HCT116 (cell line): Measurements from ENCODE around the gene BIRC6. TPM values are rescaled to one million over a fixed set of nuclear protein-coding genes. Genes with fewer than 3 reads are reported as not detected.

Experiments
- ATAC-seq: fragments of 200-7000 bp; cut with Tn5 transposase; 2 replicates; pipeline ENCODE4 v1.9.1; 2020; ENCODE audit warnings: mild to moderate bottlenecking, moderate library complexity
- BruUV-seq: library from RNA; stranded (reverse); fragments of 400-500 nt; replicated peaks from 2 replicates; lab custom pipeline; 2021; lab: Mats Ljungman, UMichigan
- CTCF ChIA-PET: fragments of 300-600 bp; sonication (Branson Sonifier 250); formaldehyde crosslinking; loops from one replicate; lab custom pipeline; 2021; ENCODE audit warnings: antibody characterized with exemption; lab: Charles Lee
- POLR2A ChIA-PET: fragments of 300-600, 350-600 bp; sonication (Branson Sonifier 250); formaldehyde crosslinking; loops from one replicate; lab custom pipeline; 2021; ENCODE audit warnings: antibody characterized with exemption; lab: Charles Lee
- RAD21 ChIA-PET, 2 experiments: fragments of 300-600 bp; sonication (Branson Sonifier 250); formaldehyde crosslinking; loops; one replicate each; lab custom pipeline; 2023; ENCODE audit warnings: low total read pairs in 2 of 2; ENCODE audit not compliant: uncharacterized antibody in 2 of 2, unreplicated experiment in 2 of 2, low non-redundant PET in 1 of 2; lab: Charles Lee
- DNase-seq: peaks from one replicate; pipeline ENCODE4 v3.0.0-alpha.2; 2010; ENCODE audit warnings: low read depth, low spot score
- H2AFZ ChIP-seq: fragments of 200-600 bp; shearing (Covaris generic), sonication (generic); 2 replicates; pipeline ENCODE4 v1.6.1; 2017; ENCODE audit warnings: low read depth, mixed run types, mixed read lengths, antibody characterized with exemption, low read length; ENCODE audit not compliant: poor library complexity, severe bottlenecking
- H3K27ac ChIP-seq: 2 replicates; pipeline ENCODE4 v1.5.1; 2012; ENCODE audit warnings: low read depth, low read length
- H3K27me3 ChIP-seq: fragments of 200-600 bp; sonication (generic); 2 replicates; pipeline ENCODE4 v1.6.1; 2016; ENCODE audit warnings: mixed run types, low read length, mixed read lengths; ENCODE audit not compliant: insufficient read depth
- H3K36me3 ChIP-seq, 2 experiments: fragments of 200-500 bp in 1 of 2; fragments of 200-600 bp in 1 of 2; sonication (Bioruptor generic) in 1 of 2; sonication (generic) in 1 of 2; 2 replicates each; pipeline versions ENCODE4 v1.5.1 to v1.6.1; 2014 to 2016; ENCODE audit warnings: low read length in 2 of 2, inconsistent platforms in 1 of 2, mixed read lengths in 1 of 2, mixed run types in 1 of 2; ENCODE audit not compliant: insufficient read depth in 2 of 2, control insufficient read depth in 1 of 2
- H3K4me1 ChIP-seq, 2 experiments: fragments of 200-600 bp in 1 of 2; sonication (generic) in 1 of 2; 2 replicates each; pipeline versions ENCODE4 v1.5.1 to v1.6.1; 2012 to 2017; ENCODE audit warnings: low read length in 2 of 2, inconsistent platforms in 1 of 2, mild to moderate bottlenecking in 1 of 2, mixed read lengths in 1 of 2, mixed run types in 1 of 2, moderate library complexity in 1 of 2; ENCODE audit not compliant: insufficient read depth in 2 of 2, control insufficient read depth in 1 of 2
- H3K4me2 ChIP-seq: fragments of 200-600 bp; sonication (generic); 2 replicates; pipeline ENCODE4 v1.6.1; 2017; ENCODE audit warnings: mixed run types, low read length, mixed read lengths
- H3K4me3 ChIP-seq, 2 experiments: fragments of 200-600 bp in 1 of 2; sonication (generic) in 1 of 2; replicated peaks in 1 of 2; 2 replicates each; pipeline ENCODE4 v1.5.1; 2011 to 2016; ENCODE audit warnings: low read length in 2 of 2, control low read depth in 1 of 2, low read depth in 1 of 2, mild to moderate bottlenecking in 1 of 2, mixed read lengths in 1 of 2, mixed run types in 1 of 2
- H3K79me2 ChIP-seq: fragments of 200-600 bp; sonication (generic); 2 replicates; pipeline ENCODE4 v1.6.1; 2017; ENCODE audit warnings: mild to moderate bottlenecking, mixed run types, low read length, moderate library complexity, mixed read lengths; ENCODE audit not compliant: insufficient read depth
- H3K9ac ChIP-seq: fragments of 200-600 bp; sonication (generic); 2 replicates; pipeline ENCODE4 v1.6.1; 2016; ENCODE audit warnings: low read length, mixed read lengths
- H3K9me2 ChIP-seq: fragments of 200-600 bp; sonication (generic), shearing (Covaris generic); 2 replicates; pipeline ENCODE4 v1.6.1; 2017; ENCODE audit warnings: mixed run types, mild to moderate bottlenecking, moderate library complexity; ENCODE audit not compliant: insufficient read depth
- H3K9me3 ChIP-seq, 2 experiments: fragments of 200-500 bp in 1 of 2; fragments of 200-600 bp in 1 of 2; sonication (Bioruptor generic) in 1 of 2; sonication (generic) in 1 of 2; 2 replicates each; pipeline ENCODE4 v1.6.1; 2014 to 2017; ENCODE audit warnings: low read length in 2 of 2, mixed read lengths in 2 of 2, inconsistent platforms in 1 of 2, low read depth in 1 of 2, mild to moderate bottlenecking in 1 of 2, mixed run types in 1 of 2, moderate library complexity in 1 of 2; ENCODE audit not compliant: control insufficient read depth in 1 of 2, insufficient read depth in 1 of 2
- H4K20me1 ChIP-seq: fragments of 200-600 bp; sonication (generic), shearing (Covaris generic); 2 replicates; pipeline ENCODE4 v1.6.1; 2017; ENCODE audit warnings: mixed run types, mild to moderate bottlenecking, moderate library complexity; ENCODE audit not compliant: insufficient read depth
- CBX3 ChIP-seq: IDR thresholded peaks from 2 replicates; pipeline ENCODE4 v1.6.1; 2012; ENCODE audit warnings: low read depth
- CEBPB ChIP-seq: IDR thresholded peaks from 2 replicates; pipeline ENCODE4 v1.6.1; 2012; ENCODE audit warnings: low read depth
- EGR1 ChIP-seq: IDR thresholded peaks from 2 replicates; pipeline ENCODE4 v1.6.1; 2012; ENCODE audit warnings: low read depth
- ELF1 ChIP-seq: IDR thresholded peaks from 2 replicates; pipeline ENCODE4 v1.6.1; 2012; ENCODE audit warnings: low read depth, borderline replicate concordance
- EZH2 ChIP-seq: fragments of 200-600 bp; sonication (generic); IDR thresholded peaks from 2 replicates; pipeline ENCODE4 v1.6.1; 2017; ENCODE audit warnings: antibody characterized with exemption, mixed run types
- FOSL1 ChIP-seq: IDR thresholded peaks from 2 replicates; pipeline ENCODE4 v1.6.1; 2012; ENCODE audit warnings: low read depth
- JUND ChIP-seq: IDR thresholded peaks from 2 replicates; pipeline ENCODE4 v1.6.1; 2012
- MAX ChIP-seq: IDR thresholded peaks from 2 replicates; pipeline ENCODE4 v1.6.1; 2012
- POLR2A ChIP-seq: IDR thresholded peaks from 2 replicates; pipeline ENCODE4 v1.7.0; 2011; ENCODE audit warnings: borderline replicate concordance; ENCODE audit not compliant: insufficient read depth, insufficient read length; ENCODE audit errors: extremely low read depth
- POLR2AphosphoS5 ChIP-seq: IDR thresholded peaks from 2 replicates; pipeline ENCODE4 v1.6.1; 2011; ENCODE audit warnings: mild to moderate bottlenecking, low read depth, low read length, moderate library complexity
- RAD21 ChIP-seq: IDR thresholded peaks from 2 replicates; pipeline ENCODE4 v1.6.1; 2012; ENCODE audit warnings: low read depth, mild to moderate bottlenecking
- REST ChIP-seq: IDR thresholded peaks from 2 replicates; pipeline ENCODE4 v1.6.1; 2012; ENCODE audit warnings: low read depth
- SIN3A ChIP-seq: IDR thresholded peaks from 2 replicates; pipeline ENCODE4 v1.6.1; 2012; ENCODE audit warnings: low read depth
- SP1 ChIP-seq: IDR thresholded peaks from 2 replicates; pipeline ENCODE4 v1.6.1; 2012; ENCODE audit warnings: low read depth
- SRF ChIP-seq: IDR thresholded peaks from 2 replicates; pipeline ENCODE4 v1.6.1; 2012; ENCODE audit warnings: low read depth
- TCF7L2 ChIP-seq: IDR thresholded peaks from 2 replicates; pipeline ENCODE4 v1.7.0; 2011; ENCODE audit warnings: borderline replicate concordance, inconsistent platforms; ENCODE audit not compliant: insufficient read depth, insufficient read length; ENCODE audit errors: extremely low read depth
- YY1 ChIP-seq: IDR thresholded peaks from 2 replicates; pipeline ENCODE4 v1.6.1; 2011; ENCODE audit warnings: low read length, low read depth, moderate library complexity, mild to moderate bottlenecking; ENCODE audit not compliant: insufficient replicate concordance; ENCODE audit errors: extremely low read depth
- ZBTB33 ChIP-seq: IDR thresholded peaks from 2 replicates; pipeline ENCODE4 v1.6.1; 2011; ENCODE audit warnings: mild to moderate bottlenecking, low read length, moderate library complexity; ENCODE audit not compliant: insufficient replicate concordance; ENCODE audit errors: extremely low read depth
- ZNF274 ChIP-seq: fragments of 200-500 bp; sonication (Bioruptor generic); IDR thresholded peaks from 2 replicates; pipeline ENCODE4 v1.6.1; 2014; ENCODE audit warnings: mild to moderate bottlenecking, low read depth, low read length, inconsistent platforms
- intact Hi-C: fragments of 100-400 bp; cut with micrococcal nuclease; formaldehyde crosslinking; loops from 2 replicates; pipeline ENCODE4 v1.10.0; 2022
- total RNA-seq: library from RNA; stranded (reverse); gene quantifications from one replicate; pipeline ENCODE4 v1.2.1, GENCODE V29; 2021; ENCODE audit not compliant: unreplicated experiment

Gene BIRC6
- total RNA-seq, 1 experiment from 2014 or later, result 60.7 TPM

- Histone ChIP-seq H3K79me2 (peaks cover 6% of the 10 kb centered on the region; the same call in 1 of the 2 replicates), H3K9me2 (no peaks in the 10 kb centered on the region), H3K4me1 (peaks cover 0 to 8% of the 10 kb centered on the region in 2 experiments; a peak in 1 of 4 replicates), H4K20me1 (no peaks in the 10 kb centered on the region), H3K9me3 (no peaks in the 10 kb centered on the region), H3K4me3 (no peak overlapping the region), H3K27ac (no peak overlapping the region), H3K36me3 (peaks cover 24 to 26% of the 10 kb centered on the region in 2 experiments), H3K4me2 (no peak overlapping the region), H3K27me3 (no peaks in the 10 kb centered on the region), H3K9ac (no peak overlapping the region), H2AFZ (no peak overlapping the region)
- intact Hi-C loops, result no loop called here
- DNase-seq, result no peak
- ChIA-PET RAD21 (no interaction called here), POLR2A (no interaction called here), CTCF (no interaction called here)
- no TSS peak for BruUV-seq
- ATAC-seq, result no peak
- TF ChIP-seq ELF1, result no peak
- no peak for TF ChIP-seq MAX
- TF ChIP-seq YY1, result no peak
- TF ChIP-seq ZBTB33, result no peak
- no peak for TF ChIP-seq FOSL1
- no peak for TF ChIP-seq POLR2A
- no peak for TF ChIP-seq ZNF274
- no peak for TF ChIP-seq TCF7L2
- TF ChIP-seq EGR1, result no peak
- TF ChIP-seq REST, result no peak
- TF ChIP-seq CEBPB, result no peak
- no peak for TF ChIP-seq SIN3A
- no peak for TF ChIP-seq CBX3
- no peak for TF ChIP-seq POLR2AphosphoS5
- TF ChIP-seq JUND, result no peak
- no peak for TF ChIP-seq SRF
- TF ChIP-seq EZH2, result no peak
- no peak for TF ChIP-seq SP1
- no peak for TF ChIP-seq RAD21
Measured at GRCh38 chr2:32479993-32480392, 123.2 kb downstream of the BIRC6 start.
